Liver (tissue), 9 donors: ENCODE measurements around the gene HOMER1. TPM values are rescaled to one million over a fixed set of nuclear protein-coding genes. Genes with fewer than 3 reads are reported as not detected.

Experiments
- DNase-seq: peaks from one replicate; pipeline ENCODE4 v3.0.0-alpha.2; 2017; ENCODE audit warnings: low spot score
- H3K27ac ChIP-seq, 2 donors: one replicate each; pipeline ENCODE4 v1.7.0; 2013; ENCODE audit warnings: inconsistent platforms in 2 of 2, low read length in 2 of 2, control low read depth in 1 of 2, low read depth in 1 of 2, mild to moderate bottlenecking in 1 of 2
- H3K27me3 ChIP-seq, 4 donors: one replicate each; pipeline versions ENCODE4 v1.6.1 to v1.7.0; 2013; ENCODE audit warnings: low read length in 3 of 4, inconsistent platforms in 1 of 4, mild to moderate bottlenecking in 1 of 4, moderate library complexity in 1 of 4; ENCODE audit not compliant: control insufficient read depth in 4 of 4, insufficient read depth in 4 of 4
- H3K36me3 ChIP-seq, 4 donors: one replicate each; pipeline versions ENCODE4 v1.6.1 to v1.7.0; 2013; ENCODE audit warnings: low read length in 3 of 4, mild to moderate bottlenecking in 3 of 4, low read depth in 1 of 4, moderate library complexity in 1 of 4; ENCODE audit not compliant: control insufficient read depth in 4 of 4, insufficient read depth in 3 of 4
- H3K4me1 ChIP-seq, 4 donors: one replicate each; pipeline versions ENCODE4 v1.6.1 to v1.7.0; 2013; ENCODE audit warnings: low read length in 3 of 4, mild to moderate bottlenecking in 3 of 4, moderate library complexity in 1 of 4; ENCODE audit not compliant: control insufficient read depth in 4 of 4, insufficient read depth in 4 of 4
- H3K4me3 ChIP-seq, 3 donors: one replicate each; pipeline versions ENCODE4 v1.6.1 to v1.7.0; 2013; ENCODE audit warnings: low read length in 3 of 3, control low read depth in 1 of 3, low read depth in 1 of 3, mild to moderate bottlenecking in 1 of 3
- H3K9ac ChIP-seq, 2 donors: one replicate each; pipeline ENCODE4 v1.7.0; 2013; ENCODE audit warnings: low read length in 2 of 2, mild to moderate bottlenecking in 2 of 2, moderate library complexity in 2 of 2, control low read depth in 1 of 2, low read depth in 1 of 2
- H3K9me3 ChIP-seq, 4 donors: one replicate each; pipeline versions ENCODE4 v1.6.1 to v1.7.0; 2013; ENCODE audit warnings: low read length in 3 of 4; ENCODE audit not compliant: control insufficient read depth in 4 of 4
- ATF3 ChIP-seq: IDR thresholded peaks from 2 replicates; pipeline ENCODE4 v1.6.1; 2016; ENCODE audit warnings: antibody characterized with exemption
- EGR1 ChIP-seq, 2 donors: IDR thresholded peaks; 2 replicates each; pipeline ENCODE4 v1.6.1; 2016 to 2018; ENCODE audit warnings: antibody characterized with exemption in 2 of 2, low read depth in 2 of 2
- FOXA1 ChIP-seq: IDR thresholded peaks from 2 replicates; pipeline ENCODE4 v1.6.1; 2016; ENCODE audit warnings: antibody characterized with exemption
- FOXA2 ChIP-seq: IDR thresholded peaks from 2 replicates; pipeline ENCODE4 v1.6.1; 2016; ENCODE audit warnings: antibody characterized with exemption
- GABPA ChIP-seq, 2 donors: IDR thresholded peaks in 1 of 2; conservative IDR thresholded peaks in 1 of 2; 2 replicates each; pipeline ENCODE4 v1.6.1; 2016; ENCODE audit warnings: antibody characterized with exemption in 2 of 2, mild to moderate bottlenecking in 1 of 2, moderate library complexity in 1 of 2
- HNF4A ChIP-seq, 2 donors: conservative IDR thresholded peaks; 2 replicates each; pipeline ENCODE4 v1.6.1; 2016; ENCODE audit warnings: antibody characterized with exemption in 2 of 2, mild to moderate bottlenecking in 2 of 2
- JUND ChIP-seq, 2 donors: IDR thresholded peaks; 2 replicates each; pipeline ENCODE4 v1.6.1; 2016; ENCODE audit warnings: antibody characterized with exemption in 2 of 2
- RAD21 ChIP-seq, 2 donors: IDR thresholded peaks; 2 replicates each; pipeline ENCODE4 v1.6.1; 2016; ENCODE audit warnings: antibody characterized with exemption in 2 of 2, mild to moderate bottlenecking in 2 of 2
- REST ChIP-seq: IDR thresholded peaks from 2 replicates; pipeline ENCODE4 v1.6.1; 2016; ENCODE audit warnings: antibody characterized with exemption, mild to moderate bottlenecking
- RXRA ChIP-seq, 2 donors: IDR thresholded peaks; 2 replicates each; pipeline ENCODE4 v1.6.1; 2017 to 2018; ENCODE audit warnings: antibody characterized with exemption in 2 of 2, mild to moderate bottlenecking in 1 of 2
- SP1 ChIP-seq: IDR thresholded peaks from 2 replicates; pipeline ENCODE4 v1.6.1; 2018; ENCODE audit warnings: antibody characterized with exemption, mild to moderate bottlenecking
- TAF1 ChIP-seq: conservative IDR thresholded peaks from 2 replicates; pipeline ENCODE4 v1.6.1; 2016; ENCODE audit warnings: antibody characterized with exemption, mild to moderate bottlenecking
- YY1 ChIP-seq: IDR thresholded peaks from 2 replicates; pipeline ENCODE4 v1.6.1; 2016; ENCODE audit warnings: antibody characterized with exemption, mild to moderate bottlenecking
- ZBTB33 ChIP-seq: IDR thresholded peaks from 2 replicates; pipeline ENCODE4 v1.6.1; 2016; ENCODE audit warnings: antibody characterized with exemption
- WGBS: extraction: QIAGEN DNeasy Blood & Tissue Kit; methylation state at CpG from one replicate; pipeline ENCODE4 v1.1.7; 2013; 5-methylcytosine and 5-hydroxymethylcytosine counted together
- polyA plus RNA-seq, 2 donors: library from polyadenylated mRNA; stranded (reverse) in 1 of 2; unstranded in 1 of 2; fragments of 200-250 nt in 1 of 2; fragments of >200 nt in 1 of 2; fragmentation: Nextera tagmentation in 1 of 2; extraction: Ambion mirVana in 1 of 2; gene quantifications; one replicate each; pipeline versions ENCODE4 v1.2.1 to v1.2.3, GENCODE V29; 2013 to 2015
- total RNA-seq, 2 donors: library from RNA; depleted of rRNA; stranded (reverse); fragments of >200 nt; gene quantifications; one replicate each; pipeline ENCODE4 v1.2.3, GENCODE V29; 2014
- TF ChIP-seq, protein P1 (sequence below): fragments of 150-350 bp; IDR thresholded peaks from 2 replicates; pipeline ENCODE4 v1.5.1; 2017; ENCODE audit warnings: improper control_type of control experiment, low read depth, low read length; ENCODE audit not compliant: missing input control
- TF ChIP-seq, protein P2 (sequence below): IDR thresholded peaks from 2 replicates; pipeline ENCODE4 v1.6.1; 2016; ENCODE audit warnings: antibody characterized with exemption
- donor health status: healthy.
- donor health status: healthy.
- donor health status: healthy.
- donor health status: healthy.
- donor health status: healthy.

Gene HOMER1
- total and polyA plus RNA-seq, 4 donors, result 0.33 to 8.7 (median 1.2) TPM

DNA sequence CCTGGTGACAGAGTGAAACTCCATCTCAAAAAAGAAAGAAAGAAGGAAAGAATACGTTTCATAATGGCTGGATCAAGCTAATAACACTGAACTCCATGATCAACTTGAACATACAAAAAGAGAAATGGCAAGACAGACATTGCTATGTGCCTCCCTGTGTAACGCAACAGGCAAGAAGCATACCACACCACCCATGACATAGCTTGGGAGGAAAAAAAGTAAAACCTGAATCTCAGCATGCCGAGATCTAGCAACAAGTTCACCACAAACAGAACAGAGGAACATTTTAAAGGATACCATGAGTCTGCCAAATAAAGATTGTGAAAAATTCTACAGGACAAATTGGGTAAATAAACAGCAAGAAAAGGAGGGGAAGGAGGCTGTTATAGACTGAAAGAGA, 26.7 kb downstream of the HOMER1 start:
- no peak overlapping the region for H3K27ac ChIP-seq
- H3K9me3 ChIP-seq, result no peaks in the 10 kb centered on the region
- DNase-seq, result no peak
- H3K4me3 ChIP-seq, result no peak overlapping the region
- no peak overlapping the region for H3K9ac ChIP-seq
- TF ChIP-seq, protein P1, sequence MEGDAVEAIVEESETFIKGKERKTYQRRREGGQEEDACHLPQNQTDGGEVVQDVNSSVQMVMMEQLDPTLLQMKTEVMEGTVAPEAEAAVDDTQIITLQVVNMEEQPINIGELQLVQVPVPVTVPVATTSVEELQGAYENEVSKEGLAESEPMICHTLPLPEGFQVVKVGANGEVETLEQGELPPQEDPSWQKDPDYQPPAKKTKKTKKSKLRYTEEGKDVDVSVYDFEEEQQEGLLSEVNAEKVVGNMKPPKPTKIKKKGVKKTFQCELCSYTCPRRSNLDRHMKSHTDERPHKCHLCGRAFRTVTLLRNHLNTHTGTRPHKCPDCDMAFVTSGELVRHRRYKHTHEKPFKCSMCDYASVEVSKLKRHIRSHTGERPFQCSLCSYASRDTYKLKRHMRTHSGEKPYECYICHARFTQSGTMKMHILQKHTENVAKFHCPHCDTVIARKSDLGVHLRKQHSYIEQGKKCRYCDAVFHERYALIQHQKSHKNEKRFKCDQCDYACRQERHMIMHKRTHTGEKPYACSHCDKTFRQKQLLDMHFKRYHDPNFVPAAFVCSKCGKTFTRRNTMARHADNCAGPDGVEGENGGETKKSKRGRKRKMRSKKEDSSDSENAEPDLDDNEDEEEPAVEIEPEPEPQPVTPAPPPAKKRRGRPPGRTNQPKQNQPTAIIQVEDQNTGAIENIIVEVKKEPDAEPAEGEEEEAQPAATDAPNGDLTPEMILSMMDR, result no peak
- TF ChIP-seq EGR1 (IDR thresholded peaks at IDR 0.05; ENCODE audit: low read depth in 2 of 2), result no peak
- no peak for TF ChIP-seq HNF4A (conservative IDR thresholded peaks at IDR 0.05)
- no peak for TF ChIP-seq TAF1
- no peak for TF ChIP-seq YY1
- no peak for TF ChIP-seq FOXA1
- no peak for TF ChIP-seq ATF3
- no peak for TF ChIP-seq SP1
- no peak for TF ChIP-seq ZBTB33
- no peak for TF ChIP-seq REST
- no peak for TF ChIP-seq GABPA (IDR thresholded peaks at IDR 0.05 in 1 of 2, conservative IDR thresholded peaks at IDR 0.05 in 1 of 2)
- H3K36me3 ChIP-seq, result no peaks in the 10 kb centered on the region
- no peaks in the 10 kb centered on the region for H3K4me1 ChIP-seq
- H3K27me3 ChIP-seq, result no peaks in the 10 kb centered on the region
- 95% methylated on average over 3 of the region's 3 CpGs for WGBS

DNA sequence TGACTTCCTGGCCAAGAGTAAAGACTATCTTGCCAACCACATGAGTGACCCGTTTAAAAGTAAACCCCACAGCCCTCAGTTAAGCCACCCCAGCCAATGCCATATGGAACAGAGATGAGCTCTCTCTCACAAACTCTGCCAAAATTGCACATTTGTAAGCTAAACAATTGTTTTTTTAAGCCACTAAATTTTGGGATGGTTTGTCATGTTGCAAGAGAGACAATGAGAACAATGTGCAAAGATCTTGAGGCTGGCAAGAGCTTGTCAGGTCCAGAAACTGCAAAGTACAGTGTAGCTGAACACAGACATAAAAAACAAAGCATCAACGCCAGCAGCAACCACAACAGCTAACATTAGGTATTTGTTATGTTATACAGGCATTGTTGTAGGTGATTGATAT, 27.8 kb downstream of the HOMER1 start:
- 79% methylated on average over 2 of the region's 2 CpGs for WGBS
- no peak for DNase-seq
- Histone ChIP-seq H3K9me3 (no peaks in the 10 kb centered on the region), H3K4me3 (no peak overlapping the region), H3K9ac (no peak overlapping the region), H3K4me1 (no peaks in the 10 kb centered on the region), H3K27me3 (no peaks in the 10 kb centered on the region), H3K27ac (no peak overlapping the region), H3K36me3 (no peaks in the 10 kb centered on the region)
- no peak for TF ChIP-seq ZBTB33
- no peak for TF ChIP-seq HNF4A (conservative IDR thresholded peaks at IDR 0.05)
- TF ChIP-seq EGR1 (IDR thresholded peaks at IDR 0.05; ENCODE audit: low read depth in 2 of 2), result no peak
- TF ChIP-seq FOXA2, result no peak
- TF ChIP-seq SP1, result no peak
- TF ChIP-seq, protein P2, sequence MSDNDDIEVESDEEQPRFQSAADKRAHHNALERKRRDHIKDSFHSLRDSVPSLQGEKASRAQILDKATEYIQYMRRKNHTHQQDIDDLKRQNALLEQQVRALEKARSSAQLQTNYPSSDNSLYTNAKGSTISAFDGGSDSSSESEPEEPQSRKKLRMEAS, result no peak
- TF ChIP-seq RAD21 (IDR thresholded peaks at IDR 0.05), result no peak
- no peak for TF ChIP-seq RXRA (IDR thresholded peaks at IDR 0.05)
- no peak for TF ChIP-seq JUND (IDR thresholded peaks at IDR 0.05)
- TF ChIP-seq FOXA1, result no peak
